ENCODE data around the gene FAHD2A.
"Not testable (repeated sequence)": the region's sequence is repeated elsewhere in the genome, so short reads cannot be mapped to it uniquely, and the experiment has no call there.

- not testable (repeated sequence) for TF ChIP-seq CTCF, POLR2A (IDR thresholded peaks at IDR 0.05)
Observed at GRCh38 chr2:95378281-95378680, 24.2 kb upstream of the FAHD2A start.

Measured in Peyer's patch (tissue), 4 donors.